ENCODE data around the gene TRAPPC5.

DNA sequence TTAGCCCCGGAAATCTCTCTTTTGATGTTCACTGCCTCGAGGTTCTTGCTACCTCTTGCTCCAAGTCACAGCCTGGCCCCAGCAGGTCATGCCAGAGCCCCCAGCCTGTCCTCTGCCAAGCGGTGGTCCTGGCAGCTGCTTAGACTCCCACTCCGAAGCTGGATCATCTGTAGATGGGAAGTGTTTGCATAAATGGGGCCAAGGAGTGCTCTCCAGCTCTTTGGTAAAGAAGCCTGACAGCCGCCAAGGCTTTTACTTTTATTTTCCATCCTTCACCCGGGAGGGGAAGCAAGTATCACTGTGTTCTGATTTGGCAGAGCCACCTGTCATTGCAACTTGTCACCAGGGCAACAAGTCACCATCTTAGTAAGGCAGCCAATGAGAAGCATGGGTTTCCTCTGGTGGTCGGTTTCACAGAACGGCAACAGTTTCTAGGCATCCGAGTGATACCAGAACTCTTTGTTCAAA lies 22.4 kb upstream of the TRAPPC5 start:
- TF ChIP-seq RXRA (IDR thresholded peaks at IDR 0.05; ENCODE audit: borderline replicate concordance, low read depth) (no peak), NFIC (IDR thresholded peaks at IDR 0.05; ENCODE audit: borderline replicate concordance) (no peak)
- TF ChIP-seq, protein P1, sequence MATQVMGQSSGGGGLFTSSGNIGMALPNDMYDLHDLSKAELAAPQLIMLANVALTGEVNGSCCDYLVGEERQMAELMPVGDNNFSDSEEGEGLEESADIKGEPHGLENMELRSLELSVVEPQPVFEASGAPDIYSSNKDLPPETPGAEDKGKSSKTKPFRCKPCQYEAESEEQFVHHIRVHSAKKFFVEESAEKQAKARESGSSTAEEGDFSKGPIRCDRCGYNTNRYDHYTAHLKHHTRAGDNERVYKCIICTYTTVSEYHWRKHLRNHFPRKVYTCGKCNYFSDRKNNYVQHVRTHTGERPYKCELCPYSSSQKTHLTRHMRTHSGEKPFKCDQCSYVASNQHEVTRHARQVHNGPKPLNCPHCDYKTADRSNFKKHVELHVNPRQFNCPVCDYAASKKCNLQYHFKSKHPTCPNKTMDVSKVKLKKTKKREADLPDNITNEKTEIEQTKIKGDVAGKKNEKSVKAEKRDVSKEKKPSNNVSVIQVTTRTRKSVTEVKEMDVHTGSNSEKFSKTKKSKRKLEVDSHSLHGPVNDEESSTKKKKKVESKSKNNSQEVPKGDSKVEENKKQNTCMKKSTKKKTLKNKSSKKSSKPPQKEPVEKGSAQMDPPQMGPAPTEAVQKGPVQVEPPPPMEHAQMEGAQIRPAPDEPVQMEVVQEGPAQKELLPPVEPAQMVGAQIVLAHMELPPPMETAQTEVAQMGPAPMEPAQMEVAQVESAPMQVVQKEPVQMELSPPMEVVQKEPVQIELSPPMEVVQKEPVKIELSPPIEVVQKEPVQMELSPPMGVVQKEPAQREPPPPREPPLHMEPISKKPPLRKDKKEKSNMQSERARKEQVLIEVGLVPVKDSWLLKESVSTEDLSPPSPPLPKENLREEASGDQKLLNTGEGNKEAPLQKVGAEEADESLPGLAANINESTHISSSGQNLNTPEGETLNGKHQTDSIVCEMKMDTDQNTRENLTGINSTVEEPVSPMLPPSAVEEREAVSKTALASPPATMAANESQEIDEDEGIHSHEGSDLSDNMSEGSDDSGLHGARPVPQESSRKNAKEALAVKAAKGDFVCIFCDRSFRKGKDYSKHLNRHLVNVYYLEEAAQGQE (IDR thresholded peaks at IDR 0.05; ENCODE audit: low read depth, low read length): no peak
- TF ChIP-seq, protein P2, sequence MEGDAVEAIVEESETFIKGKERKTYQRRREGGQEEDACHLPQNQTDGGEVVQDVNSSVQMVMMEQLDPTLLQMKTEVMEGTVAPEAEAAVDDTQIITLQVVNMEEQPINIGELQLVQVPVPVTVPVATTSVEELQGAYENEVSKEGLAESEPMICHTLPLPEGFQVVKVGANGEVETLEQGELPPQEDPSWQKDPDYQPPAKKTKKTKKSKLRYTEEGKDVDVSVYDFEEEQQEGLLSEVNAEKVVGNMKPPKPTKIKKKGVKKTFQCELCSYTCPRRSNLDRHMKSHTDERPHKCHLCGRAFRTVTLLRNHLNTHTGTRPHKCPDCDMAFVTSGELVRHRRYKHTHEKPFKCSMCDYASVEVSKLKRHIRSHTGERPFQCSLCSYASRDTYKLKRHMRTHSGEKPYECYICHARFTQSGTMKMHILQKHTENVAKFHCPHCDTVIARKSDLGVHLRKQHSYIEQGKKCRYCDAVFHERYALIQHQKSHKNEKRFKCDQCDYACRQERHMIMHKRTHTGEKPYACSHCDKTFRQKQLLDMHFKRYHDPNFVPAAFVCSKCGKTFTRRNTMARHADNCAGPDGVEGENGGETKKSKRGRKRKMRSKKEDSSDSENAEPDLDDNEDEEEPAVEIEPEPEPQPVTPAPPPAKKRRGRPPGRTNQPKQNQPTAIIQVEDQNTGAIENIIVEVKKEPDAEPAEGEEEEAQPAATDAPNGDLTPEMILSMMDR (IDR thresholded peaks at IDR 0.05): no peak
- TF ChIP-seq, protein P3, sequence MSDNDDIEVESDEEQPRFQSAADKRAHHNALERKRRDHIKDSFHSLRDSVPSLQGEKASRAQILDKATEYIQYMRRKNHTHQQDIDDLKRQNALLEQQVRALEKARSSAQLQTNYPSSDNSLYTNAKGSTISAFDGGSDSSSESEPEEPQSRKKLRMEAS (IDR thresholded peaks at IDR 0.05; ENCODE audit: low read depth): no peak
